Measurements from ENCODE around the gene HEBP1.
A peak's percentile ranks its signal among the peaks of the same experiment; 100 is the strongest.

The HEBP1 gene

GRCh38 chr12:13044906-13045299 is 44.8 kb upstream of the HEBP1 start:
- peak overlapping the region; percentile 84 to 98 for H3K4me3 ChIP-seq (ENCODE audit: low read length in 2 of 2)
- H4K8ac ChIP-seq (ENCODE audit: low read depth, low read length), result no peak overlapping the region
- no peaks in the 10 kb centered on the region for H3K36me3 ChIP-seq (replicated peaks in 1 of 2; ENCODE audit: control insufficient read depth in 2 of 2, insufficient read depth in 2 of 2, low read length in 2 of 2)
- peak overlapping the region; percentile 89 for H3K4me2 ChIP-seq (ENCODE audit: insufficient read depth, low read length, poor library complexity, severe bottlenecking)
- H3K4ac ChIP-seq (ENCODE audit: low read length), result no peak overlapping the region
- H2AK5ac ChIP-seq (ENCODE audit: low read depth, low read length), result no peak overlapping the region
- peaks cover 0 to 39% (median 0%) of the 10 kb centered on the region in 3 experiments for H3K27me3 ChIP-seq (ENCODE audit: control insufficient read depth in 3 of 3, insufficient read depth in 3 of 3, low read depth in 1 of 3, low read length in 3 of 3)
- H2BK15ac ChIP-seq (ENCODE audit: low read length), result no peak overlapping the region
- H3K18ac ChIP-seq (ENCODE audit: low read length), result peak overlapping the region; percentile 95
- DNase-seq (ENCODE audit: low spot score), result no peak
- no peaks in the 10 kb centered on the region for H3K9me3 ChIP-seq (replicated peaks in 1 of 2; ENCODE audit: control insufficient read depth in 2 of 2, insufficient read depth in 1 of 2, low read depth in 1 of 2, low read length in 2 of 2)
- peaks cover 0 to 7% of the 10 kb centered on the region in 2 donors for H3K4me1 ChIP-seq (ENCODE audit: control insufficient read depth in 2 of 2, insufficient read depth in 1 of 2, low read depth in 1 of 2, low read length in 2 of 2)
- peak overlapping the region; percentile 87 for H3K9ac ChIP-seq (ENCODE audit: low read depth, low read length, poor library complexity)
- no peak overlapping the region for H2BK12ac ChIP-seq (ENCODE audit: low read length)
- H3K14ac ChIP-seq (ENCODE audit: low read length), result no peak overlapping the region
- no peak overlapping the region for H2BK5ac ChIP-seq (ENCODE audit: low read length)
- H3K27ac ChIP-seq (replicated peaks; ENCODE audit: low read length), result no peak overlapping the region
- H2AFZ ChIP-seq (ENCODE audit: low read length), result peak overlapping the region; percentile 100
- no peak overlapping the region for H4K91ac ChIP-seq (ENCODE audit: low read depth, low read length, poor library complexity)
- H3K79me1 ChIP-seq (ENCODE audit: low read depth, low read length), result no peaks in the 10 kb centered on the region
- no peak overlapping the region for H2BK120ac ChIP-seq (ENCODE audit: low read depth, low read length)
- WGBS, 2 donors (ENCODE audit: extremely low coverage in 2 of 2, insufficient read length in 2 of 2, insufficient replicate concordance in 1 of 2), result no CpG with 5 or more reads among the region's 5 CpGs
- H3K23ac ChIP-seq (ENCODE audit: low read depth, low read length, poor library complexity), result peak overlapping the region; percentile 58

- Histone ChIP-seq H4K91ac (ENCODE audit: low read depth, low read length, poor library complexity) (no peak within 1 kb of the TSS), H3K79me1 (ENCODE audit: low read depth, low read length) (no peaks in the 10 kb centered on the region), H2BK15ac (ENCODE audit: low read length) (peak within 1 kb of the TSS; percentile 10), H2BK120ac (ENCODE audit: low read depth, low read length) (no peak within 1 kb of the TSS), H3K4me2 (ENCODE audit: insufficient read depth, low read length, poor library complexity, severe bottlenecking) (peak within 1 kb of the TSS; percentile 89), H3K36me3 (replicated peaks in 1 of 2; ENCODE audit: control insufficient read depth in 2 of 2, insufficient read depth in 2 of 2, low read length in 2 of 2) (no peaks in the 10 kb centered on the region), H3K23ac (ENCODE audit: low read depth, low read length, poor library complexity) (peak within 1 kb of the TSS; percentile 58), H2AK5ac (ENCODE audit: low read depth, low read length) (no peak within 1 kb of the TSS), H3K14ac (ENCODE audit: low read length) (no peak within 1 kb of the TSS), H3K27me3 (ENCODE audit: control insufficient read depth in 3 of 3, insufficient read depth in 3 of 3, low read depth in 1 of 3, low read length in 3 of 3) (peaks cover 0 to 41% (median 0%) of the 10 kb centered on the region in 3 experiments), H2BK12ac (ENCODE audit: low read length) (no peak within 1 kb of the TSS), H3K27ac (replicated peaks; ENCODE audit: low read length) (no peak within 1 kb of the TSS), H2AFZ (ENCODE audit: low read length) (peak within 1 kb of the TSS; percentile 100), H3K9ac (ENCODE audit: low read depth, low read length, poor library complexity) (peak within 1 kb of the TSS; percentile 87), H3K4ac (ENCODE audit: low read length) (no peak within 1 kb of the TSS), H3K18ac (ENCODE audit: low read length) (peak within 1 kb of the TSS; percentile 95), H3K4me3 (ENCODE audit: low read length in 2 of 2) (peak within 1 kb of the TSS; percentile 84 to 98), H4K8ac (ENCODE audit: low read depth, low read length) (no peak within 1 kb of the TSS), H3K9me3 (replicated peaks in 1 of 2; ENCODE audit: control insufficient read depth in 2 of 2, insufficient read depth in 1 of 2, low read depth in 1 of 2, low read length in 2 of 2) (no peaks in the 10 kb centered on the region), H2BK5ac (ENCODE audit: low read length) (no peak within 1 kb of the TSS), H3K4me1 (ENCODE audit: control insufficient read depth in 2 of 2, insufficient read depth in 1 of 2, low read depth in 1 of 2, low read length in 2 of 2) (peaks cover 1 to 6% of the 10 kb centered on the region in 2 donors)
- no CpG with 5 or more reads among the region's 74 CpGs for WGBS, 2 donors (ENCODE audit: extremely low coverage in 2 of 2, insufficient read length in 2 of 2, insufficient replicate concordance in 1 of 2)
- peak; percentile 76 for DNase-seq (ENCODE audit: low spot score)
Observed at GRCh38 chr12:13044002-13044905, 44.2 kb upstream of the HEBP1 start, which contains the start of gene FAM234B. FAM234B (plus strand) TSS chr12:13044381; CDS start chr12:13044404, 23 bp downstream.

- Histone ChIP-seq H3K4me1 (ENCODE audit: control insufficient read depth in 2 of 2, insufficient read depth in 1 of 2, low read depth in 1 of 2, low read length in 2 of 2) (peaks cover 5 to 6% of the 10 kb centered on the region in 2 donors), H2AK5ac (ENCODE audit: low read depth, low read length) (no peak overlapping the region), H4K8ac (ENCODE audit: low read depth, low read length) (no peak overlapping the region), H3K4me3 (ENCODE audit: low read length in 2 of 2) (no peak overlapping the region), H2BK12ac (ENCODE audit: low read length) (no peak overlapping the region), H3K14ac (ENCODE audit: low read length) (no peak overlapping the region), H3K9ac (ENCODE audit: low read depth, low read length, poor library complexity) (no peak overlapping the region), H4K91ac (ENCODE audit: low read depth, low read length, poor library complexity) (no peak overlapping the region), H3K79me1 (ENCODE audit: low read depth, low read length) (no peaks in the 10 kb centered on the region), H3K36me3 (replicated peaks in 1 of 2; ENCODE audit: control insufficient read depth in 2 of 2, insufficient read depth in 2 of 2, low read length in 2 of 2) (no peaks in the 10 kb centered on the region), H3K18ac (ENCODE audit: low read length) (no peak overlapping the region), H2BK15ac (ENCODE audit: low read length) (no peak overlapping the region), H3K9me3 (replicated peaks in 1 of 2; ENCODE audit: control insufficient read depth in 2 of 2, insufficient read depth in 1 of 2, low read depth in 1 of 2, low read length in 2 of 2) (no peaks in the 10 kb centered on the region), H3K4ac (ENCODE audit: low read length) (no peak overlapping the region), H2BK120ac (ENCODE audit: low read depth, low read length) (no peak overlapping the region), H3K23ac (ENCODE audit: low read depth, low read length, poor library complexity) (no peak overlapping the region), H2AFZ (ENCODE audit: low read length) (no peak overlapping the region), H3K4me2 (ENCODE audit: insufficient read depth, low read length, poor library complexity, severe bottlenecking) (no peak overlapping the region), H3K27ac (replicated peaks; ENCODE audit: low read length) (no peak overlapping the region), H3K27me3 (ENCODE audit: control insufficient read depth in 3 of 3, insufficient read depth in 3 of 3, low read depth in 1 of 3, low read length in 3 of 3) (peaks cover 0 to 41% (median 0%) of the 10 kb centered on the region in 3 experiments), H2BK5ac (ENCODE audit: low read length) (no peak overlapping the region)
- no peak for DNase-seq (ENCODE audit: low spot score)
- WGBS, 2 donors (ENCODE audit: extremely low coverage in 2 of 2, insufficient read length in 2 of 2, insufficient replicate concordance in 1 of 2), result no CpG with 5 or more reads among the region's 4 CpGs
Observed at GRCh38 chr12:13042666-13043230, 42.7 kb upstream of the HEBP1 start.

- no peak overlapping the region for H3K4me3 ChIP-seq (ENCODE audit: low read length in 2 of 2)
- H3K4me1 ChIP-seq (ENCODE audit: control insufficient read depth in 2 of 2, insufficient read depth in 1 of 2, low read depth in 1 of 2, low read length in 2 of 2), result peaks cover 5 to 6% of the 10 kb centered on the region in 2 donors
- no peak overlapping the region for H2BK15ac ChIP-seq (ENCODE audit: low read length)
- no peak overlapping the region for H3K4me2 ChIP-seq (ENCODE audit: insufficient read depth, low read length, poor library complexity, severe bottlenecking)
- H4K8ac ChIP-seq (ENCODE audit: low read depth, low read length), result no peak overlapping the region
- H3K36me3 ChIP-seq (replicated peaks in 1 of 2; ENCODE audit: control insufficient read depth in 2 of 2, insufficient read depth in 2 of 2, low read length in 2 of 2), result no peaks in the 10 kb centered on the region
- H3K9me3 ChIP-seq (replicated peaks in 1 of 2; ENCODE audit: control insufficient read depth in 2 of 2, insufficient read depth in 1 of 2, low read depth in 1 of 2, low read length in 2 of 2), result no peaks in the 10 kb centered on the region
- H2AK5ac ChIP-seq (ENCODE audit: low read depth, low read length), result no peak overlapping the region
- no peak overlapping the region for H2BK12ac ChIP-seq (ENCODE audit: low read length)
- no peak overlapping the region for H3K4ac ChIP-seq (ENCODE audit: low read length)
- H3K27ac ChIP-seq (replicated peaks; ENCODE audit: low read length), result no peak overlapping the region
- H3K23ac ChIP-seq (ENCODE audit: low read depth, low read length, poor library complexity), result no peak overlapping the region
- no peaks in the 10 kb centered on the region for H3K79me1 ChIP-seq (ENCODE audit: low read depth, low read length)
- no peak overlapping the region for H2BK120ac ChIP-seq (ENCODE audit: low read depth, low read length)
- H3K27me3 ChIP-seq (ENCODE audit: control insufficient read depth in 3 of 3, insufficient read depth in 3 of 3, low read depth in 1 of 3, low read length in 3 of 3), result peaks cover 0 to 41% (median 0%) of the 10 kb centered on the region in 3 experiments
- H2BK5ac ChIP-seq (ENCODE audit: low read length), result no peak overlapping the region
- H2AFZ ChIP-seq (ENCODE audit: low read length), result no peak overlapping the region
- no peak overlapping the region for H3K9ac ChIP-seq (ENCODE audit: low read depth, low read length, poor library complexity)
- no CpG with 5 or more reads among the region's 2 CpGs for WGBS, 2 donors (ENCODE audit: extremely low coverage in 2 of 2, insufficient read length in 2 of 2, insufficient replicate concordance in 1 of 2)
- no peak overlapping the region for H3K14ac ChIP-seq (ENCODE audit: low read length)
- DNase-seq (ENCODE audit: low spot score), result no peak
- H3K18ac ChIP-seq (ENCODE audit: low read length), result no peak overlapping the region
- H4K91ac ChIP-seq (ENCODE audit: low read depth, low read length, poor library complexity), result no peak overlapping the region
Observed at GRCh38 chr12:13041224-13041623, 41.2 kb upstream of the HEBP1 start.

Data from neuronal stem cell (in vitro differentiated cells).